ENCODE results near the gene EVA1C. TPM values are rescaled to one million over a fixed set of nuclear protein-coding genes. Genes with fewer than 3 reads are reported as not detected.

EVA1C gene
- total RNA-seq, 1 experiment from 2014 or later: 0.98 TPM

- no peaks in the 10 kb centered on the region for H3K4me1 ChIP-seq (ENCODE audit: insufficient read depth, low read length)
- TF ChIP-seq CTCF (conservative IDR thresholded peaks at IDR 0.05): no peak
- H2AFZ ChIP-seq (ENCODE audit: low read length): no peak overlapping the region
- no peak overlapping the region for H3T11ph ChIP-seq (ENCODE audit: low read length)
- H4K91ac ChIP-seq (ENCODE audit: insufficient read length, low read depth, low read length): no peak overlapping the region
- no peaks in the 10 kb centered on the region for H3K23me2 ChIP-seq (ENCODE audit: insufficient read length, low read depth, low read length, poor library complexity, severe bottlenecking)
- no peak overlapping the region for H3K4ac ChIP-seq (ENCODE audit: low read depth, low read length)
- no peak overlapping the region for H3K4me2 ChIP-seq (ENCODE audit: insufficient read depth, insufficient read length, low read length)
- no peak overlapping the region for H2BK12ac ChIP-seq (ENCODE audit: insufficient read length, low read depth, low read length)
- H3K27ac ChIP-seq (ENCODE audit: insufficient read length, low read depth, low read length): no peak overlapping the region
- H3K4me1 Mint-ChIP-seq: peaks cover 18 to 19% of the 10 kb centered on the region in 2 experiments
- H3K9me3 Mint-ChIP-seq: peaks cover 0 to 15% of the 10 kb centered on the region in 2 experiments; a peak in 2 of 5 replicates
- H3K27me3 ChIP-seq (ENCODE audit: insufficient read depth, low read length): no peaks in the 10 kb centered on the region
- H2AK5ac ChIP-seq (ENCODE audit: insufficient read length, low read length): no peak overlapping the region
- H3K27ac Mint-ChIP-seq: peak overlapping the region in 1 of 3 experiments; percentile 8; a peak in 1 of 7 replicates
- H3K9me3 ChIP-seq (ENCODE audit: control insufficient read depth, low read depth, low read length): peaks cover 5% of the 10 kb centered on the region
- no CpG with 5 or more reads among the region's 6 CpGs for WGBS (ENCODE audit: extremely low coverage, insufficient read length, low lambda C conversion rate)
- H3K23ac ChIP-seq (ENCODE audit: insufficient read length, low read depth, low read length): no peak overlapping the region
- H3K79me1 ChIP-seq (ENCODE audit: insufficient read depth, low read depth, low read length, poor library complexity, severe bottlenecking): no peaks in the 10 kb centered on the region
- no peaks in the 10 kb centered on the region; the same call in 1 of the 2 replicates for H3K27me3 Mint-ChIP-seq (ENCODE audit: low read depth)
- no peak overlapping the region for H2BK120ac ChIP-seq (ENCODE audit: low read depth, low read length, poor library complexity, severe bottlenecking)
- H3K14ac ChIP-seq (ENCODE audit: insufficient read depth, low read length): no peak overlapping the region
- no peak overlapping the region for H4K5ac ChIP-seq (ENCODE audit: insufficient read length, low read depth, low read length)
- no peak overlapping the region for H2BK5ac ChIP-seq (ENCODE audit: insufficient read length, low read length)
- H4K20me1 ChIP-seq (ENCODE audit: control insufficient read depth, insufficient read depth, insufficient read length): no peaks in the 10 kb centered on the region
- no peak overlapping the region for H3K9ac ChIP-seq (ENCODE audit: extremely low read depth, insufficient read length, low read length)
- no peak overlapping the region for H3K56ac ChIP-seq (ENCODE audit: insufficient read length, low read depth, low read length)
- no peaks in the 10 kb centered on the region for H3K79me2 ChIP-seq (ENCODE audit: insufficient read depth, low read length)
- no peak overlapping the region for H3K18ac ChIP-seq (ENCODE audit: insufficient read length, low read depth, low read length)
- peaks cover 0 to 11% (median 1%) of the 10 kb centered on the region in 3 experiments; a peak in 2 of 7 replicates for H3K36me3 Mint-ChIP-seq (ENCODE audit: insufficient read depth in 1 of 3, low read depth in 3 of 3)
- H2BK20ac ChIP-seq (ENCODE audit: low read depth, low read length, poor library complexity, severe bottlenecking): no peak overlapping the region
- no peak overlapping the region for H3K4me3 Mint-ChIP-seq
- no peak overlapping the region for H2BK15ac ChIP-seq (ENCODE audit: low read depth, low read length)
- DNase-seq: no peak
- no peak overlapping the region for H4K8ac ChIP-seq (replicated peaks; ENCODE audit: insufficient read length, low read depth, low read length)
These were observed 45.5 kb downstream of the EVA1C start for GRCh38 chr21:32457962-32458361.
